Smooth muscle cell (in vitro differentiated cells): ENCODE results near the gene MYO7A. TPM values are rescaled to one million over a fixed set of nuclear protein-coding genes. Genes with fewer than 3 reads are reported as not detected.

Experiments used
- DNase-seq: peaks from one replicate; lab custom pipeline; 2025; ENCODE audit not compliant: unreplicated experiment; lab: John Stamatoyannopoulos, UW
- H2AFZ ChIP-seq: fragments of 200-600 bp; sonication (generic); 2 replicates; pipeline ENCODE4 v1.6.0; 2016; ENCODE audit warnings: antibody characterized with exemption, low read depth, mild to moderate bottlenecking
- H3F3A ChIP-seq: fragments of 200-600 bp; sonication (generic); 2 replicates; pipeline ENCODE4 v1.6.0; 2017; ENCODE audit warnings: antibody characterized with exemption, low read depth
- H3K27ac ChIP-seq: fragments of 200-600 bp; sonication (generic); 2 replicates; pipeline ENCODE4 v1.5.1; 2016; ENCODE audit warnings: low read depth, mild to moderate bottlenecking
- H3K27me3 ChIP-seq: fragments of 200-600 bp; sonication (generic); 2 replicates; pipeline ENCODE4 v1.6.1; 2016; ENCODE audit warnings: low read depth, mild to moderate bottlenecking
- H3K36me3 ChIP-seq: fragments of 200-600 bp; sonication (generic); 2 replicates; pipeline ENCODE4 v1.5.1; 2016; ENCODE audit warnings: low read depth
- H3K4me1 ChIP-seq: fragments of 200-600 bp; sonication (generic); 2 replicates; pipeline ENCODE4 v1.5.1; 2016; ENCODE audit warnings: low read depth
- H3K4me2 ChIP-seq: fragments of 200-600 bp; sonication (generic); 2 replicates; pipeline ENCODE4 v1.6.0; 2016; ENCODE audit warnings: mild to moderate bottlenecking
- H3K4me3 ChIP-seq: fragments of 200-600 bp; sonication (generic); 2 replicates; pipeline ENCODE4 v1.5.1; 2016; ENCODE audit warnings: mild to moderate bottlenecking
- H3K79me2 ChIP-seq: fragments of 200-600 bp; sonication (generic); 2 replicates; pipeline ENCODE4 v1.6.0; 2016; ENCODE audit warnings: low read depth, mild to moderate bottlenecking
- H3K9ac ChIP-seq: fragments of 200-600 bp; sonication (generic); 2 replicates; pipeline ENCODE4 v1.6.0; 2016; ENCODE audit warnings: low read depth
- H3K9me3 ChIP-seq: fragments of 200-600 bp; sonication (generic); replicated peaks from 2 replicates; pipeline ENCODE4 v1.5.1; 2016; ENCODE audit warnings: low read depth
- H4K20me1 ChIP-seq: fragments of 200-600 bp; sonication (generic); 2 replicates; pipeline ENCODE4 v1.6.0; 2016; ENCODE audit warnings: low read depth
- WGBS: methylation state at CpG from one replicate; pipeline ENCODE4 v1.1.7; 2016; ENCODE audit warnings: low lambda C conversion rate; 5-methylcytosine and 5-hydroxymethylcytosine counted together
- polyA plus RNA-seq: library from polyadenylated mRNA; unstranded; fragments of >200 nt; fragmentation: Nextera tagmentation; extraction: Ambion mirVana; gene quantifications from 2 replicates; pipeline ENCODE4 v1.2.1, GENCODE V29; 2016
- total RNA-seq: library from RNA; depleted of rRNA; stranded (reverse); fragments of >200 nt; gene quantifications from 2 replicates; pipeline ENCODE4 v1.2.3, GENCODE V29; 2014
- TF ChIP-seq, protein P1 (sequence below): fragments of 200-600 bp; sonication (generic); IDR thresholded peaks from 2 replicates; pipeline ENCODE4 v1.5.1; 2017; ENCODE audit warnings: borderline replicate concordance, mild to moderate bottlenecking, antibody characterized with exemption; ENCODE audit not compliant: insufficient read depth, poor library complexity, severe bottlenecking

The MYO7A gene
- total and polyA plus RNA-seq, 2 experiments from 2014 or later, result 0.08 to 0.18 TPM

DNA sequence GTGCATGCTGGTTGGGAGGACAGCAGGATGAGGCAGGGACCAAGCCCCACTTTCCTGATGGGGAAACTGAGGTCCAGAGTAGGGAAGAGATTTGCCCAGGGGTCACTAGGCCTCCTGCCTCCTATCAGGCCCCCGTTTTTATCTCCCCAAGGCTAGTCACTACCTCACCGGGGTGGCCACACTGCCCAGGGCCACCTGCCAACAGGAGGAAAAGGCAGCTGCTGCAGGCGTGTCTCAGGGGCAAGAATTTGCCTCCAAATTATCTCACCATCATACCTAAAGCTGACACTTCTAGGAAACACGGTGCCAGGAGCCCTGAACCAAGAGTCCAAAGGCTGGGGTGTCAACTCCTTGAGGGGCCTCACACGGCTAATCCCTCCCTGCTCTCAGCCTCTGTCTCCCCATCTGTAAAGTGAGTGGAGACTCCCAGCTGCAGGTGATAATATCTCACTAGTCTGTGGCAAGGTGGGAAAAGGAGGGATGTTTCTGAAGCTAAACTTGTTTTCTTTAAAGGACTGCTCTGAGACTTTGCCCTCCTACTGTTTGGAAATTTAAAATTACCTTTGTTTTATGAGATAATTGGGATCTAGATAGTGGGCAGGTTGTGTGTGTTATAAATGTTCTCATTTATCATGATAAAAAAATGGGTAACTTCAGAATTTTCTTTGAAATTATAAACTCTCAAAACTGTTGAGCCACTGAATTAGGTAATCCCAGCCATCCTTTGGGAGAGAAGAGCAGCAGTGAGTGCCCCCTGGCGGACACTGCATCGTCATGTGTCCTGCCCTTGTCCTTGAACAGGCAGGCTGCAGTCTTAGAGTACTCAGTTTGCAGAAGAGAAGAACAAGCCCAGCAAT is 60.0 kb downstream of the MYO7A start:
- no peaks in the 10 kb centered on the region for H3K36me3 ChIP-seq
- no peak overlapping the region for H3K4me2 ChIP-seq
- H3K27me3 ChIP-seq, result no peaks in the 10 kb centered on the region
- no peaks in the 10 kb centered on the region for H3K79me2 ChIP-seq
- H4K20me1 ChIP-seq, result no peaks in the 10 kb centered on the region
- TF ChIP-seq, protein P1, sequence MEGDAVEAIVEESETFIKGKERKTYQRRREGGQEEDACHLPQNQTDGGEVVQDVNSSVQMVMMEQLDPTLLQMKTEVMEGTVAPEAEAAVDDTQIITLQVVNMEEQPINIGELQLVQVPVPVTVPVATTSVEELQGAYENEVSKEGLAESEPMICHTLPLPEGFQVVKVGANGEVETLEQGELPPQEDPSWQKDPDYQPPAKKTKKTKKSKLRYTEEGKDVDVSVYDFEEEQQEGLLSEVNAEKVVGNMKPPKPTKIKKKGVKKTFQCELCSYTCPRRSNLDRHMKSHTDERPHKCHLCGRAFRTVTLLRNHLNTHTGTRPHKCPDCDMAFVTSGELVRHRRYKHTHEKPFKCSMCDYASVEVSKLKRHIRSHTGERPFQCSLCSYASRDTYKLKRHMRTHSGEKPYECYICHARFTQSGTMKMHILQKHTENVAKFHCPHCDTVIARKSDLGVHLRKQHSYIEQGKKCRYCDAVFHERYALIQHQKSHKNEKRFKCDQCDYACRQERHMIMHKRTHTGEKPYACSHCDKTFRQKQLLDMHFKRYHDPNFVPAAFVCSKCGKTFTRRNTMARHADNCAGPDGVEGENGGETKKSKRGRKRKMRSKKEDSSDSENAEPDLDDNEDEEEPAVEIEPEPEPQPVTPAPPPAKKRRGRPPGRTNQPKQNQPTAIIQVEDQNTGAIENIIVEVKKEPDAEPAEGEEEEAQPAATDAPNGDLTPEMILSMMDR, result peak; percentile 97
- peak; percentile 27 for DNase-seq
- H2AFZ ChIP-seq, result no peak overlapping the region
- no peaks in the 10 kb centered on the region for H3K9me3 ChIP-seq
- WGBS, result 55% methylated on average over 6 of the region's 7 CpGs
- no peaks in the 10 kb centered on the region for H3F3A ChIP-seq
- no peak overlapping the region for H3K27ac ChIP-seq
- no peak overlapping the region for H3K9ac ChIP-seq
- H3K4me3 ChIP-seq, result no peak overlapping the region
- no peaks in the 10 kb centered on the region for H3K4me1 ChIP-seq

DNA sequence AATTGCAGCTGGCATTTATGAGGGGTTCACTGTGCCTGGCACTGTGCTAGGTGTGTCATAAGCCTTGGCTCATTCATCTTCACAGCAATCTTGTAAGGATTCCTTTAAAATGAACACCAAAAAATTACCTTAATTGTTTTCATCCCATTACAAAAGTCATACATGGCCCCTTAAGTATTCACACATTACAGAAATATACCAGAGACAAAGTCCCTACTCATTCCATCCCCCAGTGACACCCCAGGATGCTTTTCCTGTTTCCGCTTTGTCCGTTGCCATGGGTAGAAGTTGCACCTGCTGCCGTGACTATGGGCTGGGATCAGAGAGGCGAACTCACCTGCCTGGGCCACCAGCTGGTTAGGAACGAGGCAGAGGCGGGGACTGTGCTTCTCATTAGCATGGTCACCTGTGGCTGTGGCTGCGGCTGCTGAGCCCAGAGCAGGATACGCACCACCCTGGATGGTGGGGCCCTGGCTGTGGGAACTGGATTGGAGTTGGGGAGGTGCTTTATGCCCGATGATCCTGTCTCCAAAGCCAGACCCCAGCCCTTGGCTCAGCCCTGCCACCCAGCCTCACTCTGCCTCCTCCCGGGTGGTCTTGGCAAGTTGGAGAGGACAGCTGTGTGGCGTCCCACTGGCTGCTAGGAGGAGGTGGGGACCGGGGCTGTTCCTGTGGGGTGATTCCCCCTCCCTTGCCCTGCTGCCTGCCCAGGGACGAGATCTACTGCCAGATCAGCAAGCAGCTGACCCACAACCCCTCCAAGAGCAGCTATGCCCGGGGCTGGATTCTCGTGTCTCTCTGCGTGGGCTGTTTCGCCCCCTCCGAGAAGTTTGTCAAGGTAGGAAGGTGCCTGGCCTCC is 60.8 kb downstream of the MYO7A start:
- H3K4me3 ChIP-seq, result no peak overlapping the region
- H3K4me1 ChIP-seq, result no peaks in the 10 kb centered on the region
- no peaks in the 10 kb centered on the region for H3K36me3 ChIP-seq
- H3K27ac ChIP-seq, result no peak overlapping the region
- H3F3A ChIP-seq, result no peaks in the 10 kb centered on the region
- H3K9ac ChIP-seq, result no peak overlapping the region
- H3K79me2 ChIP-seq, result no peaks in the 10 kb centered on the region
- no peaks in the 10 kb centered on the region for H3K9me3 ChIP-seq
- H3K27me3 ChIP-seq, result no peaks in the 10 kb centered on the region
- H2AFZ ChIP-seq, result no peak overlapping the region
- DNase-seq, result no peak
- WGBS, result 78% methylated on average over 18 of the region's 18 CpGs
- TF ChIP-seq, protein P1, result no peak
- H3K4me2 ChIP-seq, result no peak overlapping the region
- no peaks in the 10 kb centered on the region for H4K20me1 ChIP-seq

DNA sequence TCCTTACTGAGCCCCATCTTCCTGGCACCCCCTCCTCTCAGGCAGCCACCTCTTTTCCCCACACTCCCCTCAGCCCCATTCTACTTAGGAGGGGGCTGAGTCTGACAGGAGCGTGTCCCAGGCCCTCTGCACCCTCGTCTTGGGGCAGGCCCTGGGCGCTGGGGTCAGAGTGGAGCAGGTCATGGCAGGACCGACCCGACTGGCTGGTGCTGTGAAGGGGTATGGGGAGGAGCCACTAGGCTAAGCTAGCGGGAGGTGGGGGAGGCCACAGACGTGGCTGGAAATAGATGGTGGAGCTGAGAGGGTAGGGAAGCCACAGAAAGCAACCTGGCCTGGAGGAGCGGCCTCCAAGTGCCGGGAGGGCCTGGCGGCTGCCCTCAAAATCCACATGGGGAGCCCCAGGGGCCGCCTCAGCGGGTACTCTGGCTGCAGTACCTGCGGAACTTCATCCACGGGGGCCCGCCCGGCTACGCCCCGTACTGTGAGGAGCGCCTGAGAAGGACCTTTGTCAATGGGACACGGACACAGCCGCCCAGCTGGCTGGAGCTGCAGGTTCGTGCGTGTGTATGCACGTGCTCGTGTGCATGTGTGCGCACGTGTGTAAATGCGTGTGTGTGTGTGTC is 61.7 kb downstream of the MYO7A start:
- no peaks in the 10 kb centered on the region for H4K20me1 ChIP-seq
- no peaks in the 10 kb centered on the region for H3K4me1 ChIP-seq
- H3K27ac ChIP-seq, result no peak overlapping the region
- H3K9me3 ChIP-seq, result no peaks in the 10 kb centered on the region
- no peaks in the 10 kb centered on the region for H3K27me3 ChIP-seq
- H3K4me2 ChIP-seq, result no peak overlapping the region
- WGBS, result 91% methylated on average over 22 of the region's 28 CpGs
- no peaks in the 10 kb centered on the region for H3K79me2 ChIP-seq
- H3K4me3 ChIP-seq, result no peak overlapping the region
- H3K9ac ChIP-seq, result no peak overlapping the region
- no peak overlapping the region for H2AFZ ChIP-seq
- no peaks in the 10 kb centered on the region for H3K36me3 ChIP-seq
- DNase-seq, result no peak
- no peaks in the 10 kb centered on the region for H3F3A ChIP-seq
- TF ChIP-seq, protein P1, result no peak
